Sigmoid colon (tissue), 7 donors: Measurements from ENCODE around the gene MTUS2. TPM values are rescaled to one million over a fixed set of nuclear protein-coding genes. Genes with fewer than 3 reads are reported as not detected.
"Not testable (repeated sequence)": the region's sequence is repeated elsewhere in the genome, so short reads cannot be mapped to it uniquely, and the experiment has no call there.

Experiments
- DNase-seq: peaks from one replicate; pipeline ENCODE4 v3.0.0-alpha.2; 2019
- H3K27ac ChIP-seq, 4 donors: fragments of 200-600 bp; sonication (generic); one replicate each; pipeline ENCODE4 v1.5.1; 2016 to 2019; ENCODE audit warnings: mild to moderate bottlenecking in 1 of 4
- H3K27me3 ChIP-seq, 3 donors: fragments of 200-600 bp; sonication (generic); one replicate each; pipeline ENCODE4 v1.5.1; 2019; ENCODE audit warnings: mild to moderate bottlenecking in 1 of 3
- H3K36me3 ChIP-seq, 4 donors: fragments of 200-600 bp; sonication (generic); one replicate each; pipeline ENCODE4 v1.5.1; 2016 to 2019
- H3K4me1 ChIP-seq, 4 donors: fragments of 200-600 bp; sonication (generic); one replicate each; pipeline ENCODE4 v1.5.1; 2017 to 2019
- H3K4me3 ChIP-seq, 4 donors: fragments of 200-600 bp; sonication (generic); one replicate each; pipeline ENCODE4 v1.5.1; 2017 to 2019; ENCODE audit warnings: mild to moderate bottlenecking in 2 of 4, moderate library complexity in 1 of 4
- H3K9me3 ChIP-seq, 4 donors: fragments of 200-600 bp in 3 of 4; sonication (generic) in 3 of 4; one replicate each; pipeline versions ENCODE4 v1.5.1 to v1.6.1; 2013 to 2019
- CTCF ChIP-seq, 4 experiments: fragments of 450-650 bp in 3 of 4; fragments of 200-600 bp in 1 of 4; IDR thresholded peaks; one replicate each; pipeline ENCODE4 v1.5.1; 2016 to 2019; ENCODE audit warnings: antibody characterized with exemption in 4 of 4, mild to moderate bottlenecking in 3 of 4, moderate library complexity in 2 of 4
- EP300 ChIP-seq, 4 donors: sonication (generic); formaldehyde crosslinking; IDR thresholded peaks; one replicate each; pipeline ENCODE4 v1.6.1; 2017; ENCODE audit warnings: antibody characterized with exemption in 4 of 4
- POLR2A ChIP-seq, 2 donors: fragments of 450-650 bp; IDR thresholded peaks; one replicate each; pipeline ENCODE4 v1.6.1; 2016; ENCODE audit warnings: antibody characterized with exemption in 2 of 2, mild to moderate bottlenecking in 2 of 2, moderate library complexity in 2 of 2
- POLR2AphosphoS5 ChIP-seq, 4 donors: sonication (generic); formaldehyde crosslinking; IDR thresholded peaks; one replicate each; pipeline ENCODE4 v1.6.1; 2017; ENCODE audit warnings: antibody characterized with exemption in 4 of 4
- WGBS, 2 donors: extraction: QIAGEN DNeasy Blood & Tissue Kit; methylation state at CpG; one replicate each; pipeline ENCODE4 v1.1.7; 2013; 5-methylcytosine and 5-hydroxymethylcytosine counted together
- intact Hi-C: fragments of 100-400 bp; cut with DNase I; formaldehyde crosslinking; loops from one replicate; pipeline ENCODE4 v1.15.1; 2023
- polyA plus RNA-seq, 3 donors: library from polyadenylated mRNA; stranded (reverse); fragments of 200-250 nt; gene quantifications; one replicate each; pipeline ENCODE4 v1.2.3, GENCODE V29; 2013
- total RNA-seq, 4 donors: library from RNA; depleted of rRNA; stranded (reverse); fragments of >200 nt; gene quantifications; one replicate each; pipeline ENCODE4 v1.1.0, GENCODE V29; 2016
- donor health status: healthy with polysubstance abuse.
- donor health status: Bipolar disorder and iron deficiency.
- donor health status: healthy.

The MTUS2 gene
- total and polyA plus RNA-seq, 7 donors, result 0.23 to 2.2 (median 0.85) TPM; not detected in 1

- H3K4me3 ChIP-seq, result no peak overlapping the region
- DNase-seq, result no peak
- 84 to 95% methylated on average over 44 of the region's 44 CpGs for WGBS, 2 donors
- intact Hi-C loops, result no loop called here
- H3K36me3 ChIP-seq, result no peaks in the 10 kb centered on the region
- no peak overlapping the region for H3K27ac ChIP-seq
- H3K27me3 ChIP-seq, result no peaks in the 10 kb centered on the region
- peaks cover 0 to 3% (median under 1%) of the 10 kb centered on the region in 4 donors for H3K9me3 ChIP-seq
- TF ChIP-seq CTCF (IDR thresholded peaks at IDR 0.05), result no peak
- TF ChIP-seq EP300 (IDR thresholded peaks at IDR 0.05), result no peak
- TF ChIP-seq POLR2AphosphoS5 (IDR thresholded peaks at IDR 0.05), result no peak
- no peak for TF ChIP-seq POLR2A (IDR thresholded peaks at IDR 0.05)
- H3K4me1 ChIP-seq, result no peaks in the 10 kb centered on the region
These were observed 519.5 kb downstream of the MTUS2 start for GRCh38 chr13:29339386-29340272.

GRCh38 chr13:29345860-29346582, 525.9 kb downstream of the MTUS2 start:
- DNase-seq, H3K9me3 ChIP-seq, H3K4me1 ChIP-seq, H3K27me3 ChIP-seq, H3K27ac ChIP-seq, H3K4me3 ChIP-seq, H3K36me3 ChIP-seq: not testable (repeated sequence)
- intact Hi-C loops, result loop anchor here (5.0 kb wide), 1 partner anchor 134 kb away; no protein-coding TSS in a partner anchor
- WGBS, 2 donors, result 61 to 69% methylated on average over 7 of the region's 7 CpGs

- H3K27ac ChIP-seq, result no peak overlapping the region
- no peaks in the 10 kb centered on the region for H3K27me3 ChIP-seq
- intact Hi-C loops, result no loop called here
- DNase-seq, result no peak
- 82 to 86% methylated on average over 6 of the region's 6 CpGs for WGBS, 2 donors
- TF ChIP-seq EP300 (IDR thresholded peaks at IDR 0.05) (no peak), CTCF (IDR thresholded peaks at IDR 0.05) (no peak), POLR2AphosphoS5 (IDR thresholded peaks at IDR 0.05) (no peak), POLR2A (IDR thresholded peaks at IDR 0.05) (no peak)
- no peak overlapping the region for H3K4me3 ChIP-seq
- no peaks in the 10 kb centered on the region for H3K9me3 ChIP-seq
- H3K36me3 ChIP-seq, result no peaks in the 10 kb centered on the region
- no peaks in the 10 kb centered on the region for H3K4me1 ChIP-seq
These were observed 534.9 kb downstream of the MTUS2 start for GRCh38 chr13:29355029-29355428.

- Histone ChIP-seq H3K9me3 (no peaks in the 10 kb centered on the region), H3K27me3 (no peaks in the 10 kb centered on the region), H3K4me1 (no peaks in the 10 kb centered on the region), H3K4me3 (no peak overlapping the region), H3K36me3 (no peaks in the 10 kb centered on the region), H3K27ac (no peak overlapping the region)
- no peak for DNase-seq
- intact Hi-C loops, result no loop called here
- TF ChIP-seq CTCF (IDR thresholded peaks at IDR 0.05) (no peak), POLR2AphosphoS5 (IDR thresholded peaks at IDR 0.05) (no peak), POLR2A (IDR thresholded peaks at IDR 0.05) (no peak), EP300 (IDR thresholded peaks at IDR 0.05) (no peak)
- WGBS, 2 donors, result 93 to 94% methylated on average over 19 of the region's 19 CpGs
These were observed 539.0 kb downstream of the MTUS2 start for GRCh38 chr13:29359181-29359580.

- Histone ChIP-seq H3K4me3 (no peak overlapping the region), H3K4me1 (no peaks in the 10 kb centered on the region), H3K36me3 (no peaks in the 10 kb centered on the region), H3K27ac (no peak overlapping the region), H3K27me3 (no peaks in the 10 kb centered on the region), H3K9me3 (no peaks in the 10 kb centered on the region)
- intact Hi-C loops, result loop anchor here (5.0 to 10.0 kb wide), 3 partner anchors 113 to 559 kb away; partner anchors contain the start of gene MTUS2
- no peak for DNase-seq
- TF ChIP-seq EP300 (IDR thresholded peaks at IDR 0.05), result no peak
- no peak for TF ChIP-seq CTCF (IDR thresholded peaks at IDR 0.05)
- WGBS, 2 donors, result 77% methylated on average over 3 of the region's 3 CpGs
These were observed 541.6 kb downstream of the MTUS2 start for GRCh38 chr13:29361716-29362115.
